HepG2 (cell line): Measurements from ENCODE around the gene PLCXD1. TPM values are rescaled to one million over a fixed set of nuclear protein-coding genes. Genes with fewer than 3 reads are reported as not detected.

ENCODE experiments used
- CBX2 ChIP-seq, 2 experiments: fragments of 200-600 bp in 1 of 2; sonication (generic); formaldehyde crosslinking in 1 of 2; IDR thresholded peaks; 2 replicates each; pipeline versions ENCODE4 v1.7.0 to v1.8.1; 2018 to 2022; ENCODE audit warnings: low read depth in 2 of 2, low read length in 1 of 2, mild to moderate bottlenecking in 1 of 2, missing genetic modification reagents in 1 of 2
- GTF3A ChIP-seq: sonication (generic); formaldehyde crosslinking; conservative IDR thresholded peaks from 2 replicates; pipeline ENCODE4 v1.4.0; 2020; ENCODE audit warnings: mild to moderate bottlenecking, missing genetic modification reagents
- HHEX ChIP-seq: IDR thresholded peaks from 2 replicates; pipeline ENCODE4 v1.6.1; 2016; ENCODE audit warnings: control low read depth
- KLF6 ChIP-seq: IDR thresholded peaks from 2 replicates; pipeline ENCODE4 v1.8.0; 2016; ENCODE audit warnings: missing biosample characterization, missing genetic modification reagents
- KMT2B ChIP-seq: IDR thresholded peaks from 2 replicates; pipeline ENCODE4 v1.6.1; 2016; ENCODE audit warnings: missing genetic modification reagents, missing compliant biosample characterization
- MXD3 ChIP-seq: IDR thresholded peaks from 2 replicates; pipeline ENCODE4 v1.6.1; 2016; ENCODE audit warnings: mild to moderate bottlenecking, missing biosample characterization, missing genetic modification reagents
- NR2F6 ChIP-seq, 2 experiments: IDR thresholded peaks; 2 replicates each; pipeline ENCODE4 v1.6.1; 2016; ENCODE audit warnings: antibody characterized with exemption in 1 of 2, mild to moderate bottlenecking in 1 of 2
- NRL ChIP-seq: sonication (generic); formaldehyde crosslinking; IDR thresholded peaks from 2 replicates; pipeline ENCODE4 v1.5.0; 2020; ENCODE audit warnings: missing genetic modification reagents, mild to moderate bottlenecking, moderate library complexity, borderline replicate concordance
- PHF21A ChIP-seq: sonication (generic); formaldehyde crosslinking; IDR thresholded peaks from 2 replicates; pipeline ENCODE4 v1.5.0; 2020; ENCODE audit warnings: mild to moderate bottlenecking, missing genetic modification reagents
- POGZ ChIP-seq: sonication (generic); formaldehyde crosslinking; IDR thresholded peaks from 2 replicates; pipeline ENCODE4 v1.4.0; 2020; ENCODE audit warnings: mild to moderate bottlenecking, missing genetic modification reagents
- PRDM10 ChIP-seq: sonication (generic); formaldehyde crosslinking; IDR thresholded peaks from 2 replicates; pipeline ENCODE4 v1.4.0; 2020; ENCODE audit warnings: low read depth, missing genetic modification reagents
- PRDM4 ChIP-seq: sonication (generic); formaldehyde crosslinking; IDR thresholded peaks from 2 replicates; pipeline ENCODE4 v1.9.0; 2021; ENCODE audit warnings: missing genetic modification reagents, borderline replicate concordance
- SMAD1 ChIP-seq: sonication (generic); formaldehyde crosslinking; IDR thresholded peaks from 2 replicates; pipeline ENCODE4 v1.4.0; 2020; ENCODE audit warnings: missing genetic modification reagents, low read depth, mild to moderate bottlenecking, borderline replicate concordance
- TBP ChIP-seq: sonication (generic); formaldehyde crosslinking; IDR thresholded peaks from 2 replicates; pipeline ENCODE4 v1.5.0; 2020; ENCODE audit warnings: missing genetic modification reagents
- ZNF232 ChIP-seq: sonication (generic); formaldehyde crosslinking; IDR thresholded peaks from 2 replicates; pipeline ENCODE4 v1.4.0; 2020; ENCODE audit warnings: missing genetic modification reagents, borderline replicate concordance
- ZNF33A ChIP-seq: sonication (generic); formaldehyde crosslinking; IDR thresholded peaks from 2 replicates; pipeline ENCODE4 v1.5.1; 2020; ENCODE audit warnings: missing genetic modification reagents, mild to moderate bottlenecking, moderate library complexity, borderline replicate concordance
- ZNF557 ChIP-seq: sonication (generic); formaldehyde crosslinking; IDR thresholded peaks from 2 replicates; pipeline ENCODE4 v1.4.0; 2020; ENCODE audit warnings: missing genetic modification reagents
- ZNF607 ChIP-seq: sonication (generic); formaldehyde crosslinking; IDR thresholded peaks from 2 replicates; pipeline ENCODE4 v1.5.1; 2020; ENCODE audit warnings: missing genetic modification reagents, mild to moderate bottlenecking, borderline replicate concordance
- ZNF724P ChIP-seq: sonication (generic); formaldehyde crosslinking; IDR thresholded peaks from 2 replicates; pipeline ENCODE4 v1.8.0; 2022; ENCODE audit warnings: missing genetic modification reagents, borderline replicate concordance
- ZNF766 ChIP-seq: sonication (generic); formaldehyde crosslinking; IDR thresholded peaks from 2 replicates; pipeline ENCODE4 v1.5.0; 2020; ENCODE audit warnings: missing genetic modification reagents, borderline replicate concordance
- polyA plus RNA-seq, 8 experiments: library from polyadenylated mRNA; depleted of rRNA in 3 of 8; stranded (reverse) in 7 of 8; unstranded in 1 of 8; fragments of >200 nt; fragmentation: Illumina TruSeq in 4 of 8; extraction: Trizol in 4 of 8; gene quantifications; 2 replicates each; pipeline versions ENCODE4 v1.2.1 to v1.2.3, GENCODE V29; 2011 to 2016; ENCODE audit warnings: low read depth in 4 of 8, missing spikeins in 1 of 8, mixed read lengths in 1 of 8; ENCODE audit not compliant: insufficient read depth in 1 of 8
- total RNA-seq, 5 experiments: library from RNA; depleted of rRNA; stranded (reverse); fragments of >200 nt; fragmentation: Illumina TruSeq; extraction: Trizol; gene quantifications; 2 replicates each; pipeline ENCODE4 v1.2.3, GENCODE V29; 2016; ENCODE audit warnings: low read depth in 1 of 5

Gene PLCXD1
- total and polyA plus RNA-seq, 2 of the 13 experiments (the other 11 are each of a cell fraction or from before 2014, with no cell fraction given), result 87.7 to 153 TPM

GRCh38 chrX:261167-261918, 19.8 kb upstream of the PLCXD1 start (continued):
- TF ChIP-seq SMAD1 (CRISPR knock-in tag), result peak; percentile 18; the same call in 1 of the 2 replicates
- no peak for TF ChIP-seq PRDM4 (CRISPR knock-in tag)
- no peak for TF ChIP-seq NRL (CRISPR knock-in tag)
- 0 out of 2 replicates have a peak, but pooled peaks have one; percentile 18 for TF ChIP-seq ZNF724P (CRISPR knock-in tag)
- TF ChIP-seq ZNF232 (CRISPR knock-in tag), result no peak
- TF ChIP-seq PHF21A (CRISPR knock-in tag), result peak; percentile 33; the same call in 1 of the 2 replicates
- TF ChIP-seq KMT2B, result no peak
- no peak for TF ChIP-seq MXD3 (CRISPR knock-in tag)
- TF ChIP-seq PRDM10 (CRISPR knock-in tag), result no peak; the same call in none of the 2 replicates
- TF ChIP-seq ZNF557 (CRISPR knock-in tag), result no peak
- 0 out of 2 replicates have a peak, but pooled peaks have one; percentile 28 for TF ChIP-seq ZNF766 (CRISPR knock-in tag)
- TF ChIP-seq ZNF33A (CRISPR knock-in tag), result no peak
- TF ChIP-seq NR2F6 (IDR thresholded peaks at IDR 0.05), result peak; percentile 77
- peak; percentile 81 for TF ChIP-seq NR2F6 (CRISPR knock-in tag; IDR thresholded peaks at IDR 0.05)
- TF ChIP-seq GTF3A (CRISPR knock-in tag), result no peak
- TF ChIP-seq TBP (CRISPR knock-in tag), result no peak
- TF ChIP-seq KLF6, result no peak; the same call in 1 of the 2 replicates
- TF ChIP-seq CBX2 (IDR thresholded peaks at IDR 0.05; ENCODE audit: low read depth, low read length), result no peak
- TF ChIP-seq CBX2 (CRISPR knock-in tag; IDR thresholded peaks at IDR 0.05; ENCODE audit: low read depth), result no peak
- peak; percentile 54 for TF ChIP-seq POGZ (CRISPR knock-in tag)
- TF ChIP-seq HHEX (CRISPR knock-in tag), result no peak
- no peak for TF ChIP-seq ZNF607
